Activated CD4-positive, CD25-positive, alpha-beta regulatory T cell treated with anti-CD3 and anti-CD28 coated beads, Interleukin-2, amount 50 U/mL, for 24 hours (primary cell): Measurements from ENCODE around the gene MUC13.
"Not testable (repeated sequence)": the region's sequence is repeated elsewhere in the genome, so short reads cannot be mapped to it uniquely, and the experiment has no call there.

ENCODE experiments used
- ATAC-seq, 2 donors: fragments of 150-1000 bp; cut with Tn5 transposase; one replicate each; pipeline ENCODE4 v1.10.0; 2021; ENCODE audit warnings: mild to moderate bottlenecking in 1 of 2, moderate library complexity in 1 of 2

Gene MUC13, protein sequence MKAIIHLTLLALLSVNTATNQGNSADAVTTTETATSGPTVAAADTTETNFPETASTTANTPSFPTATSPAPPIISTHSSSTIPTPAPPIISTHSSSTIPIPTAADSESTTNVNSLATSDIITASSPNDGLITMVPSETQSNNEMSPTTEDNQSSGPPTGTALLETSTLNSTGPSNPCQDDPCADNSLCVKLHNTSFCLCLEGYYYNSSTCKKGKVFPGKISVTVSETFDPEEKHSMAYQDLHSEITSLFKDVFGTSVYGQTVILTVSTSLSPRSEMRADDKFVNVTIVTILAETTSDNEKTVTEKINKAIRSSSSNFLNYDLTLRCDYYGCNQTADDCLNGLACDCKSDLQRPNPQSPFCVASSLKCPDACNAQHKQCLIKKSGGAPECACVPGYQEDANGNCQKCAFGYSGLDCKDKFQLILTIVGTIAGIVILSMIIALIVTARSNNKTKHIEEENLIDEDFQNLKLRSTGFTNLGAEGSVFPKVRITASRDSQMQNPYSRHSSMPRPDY

DNA sequence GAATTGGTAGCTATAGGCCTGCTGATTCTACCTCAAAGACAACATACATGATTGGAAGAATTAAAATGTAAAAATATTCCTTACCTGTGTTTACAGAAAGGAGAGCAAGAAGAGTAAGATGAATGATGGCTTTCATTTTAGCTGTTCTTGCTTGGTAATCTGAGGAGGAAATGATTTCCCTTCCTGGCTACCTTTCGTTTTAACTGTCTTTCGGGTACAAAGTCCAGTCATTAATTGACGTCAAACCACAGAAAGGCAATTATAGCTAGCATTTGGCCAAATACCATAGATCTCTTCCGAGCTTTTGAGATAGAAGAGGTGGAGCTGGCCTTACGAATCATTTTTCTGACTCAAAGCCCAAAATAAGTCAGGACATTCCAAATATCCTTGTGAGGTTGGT lies at the start of gene MUC13:
TSS of gene MUC13 (minus strand) at position 175 of the 400 bp plus-strand sequence. CDS start at position 136, 39 bp downstream.
- no peak for ATAC-seq

DNA sequence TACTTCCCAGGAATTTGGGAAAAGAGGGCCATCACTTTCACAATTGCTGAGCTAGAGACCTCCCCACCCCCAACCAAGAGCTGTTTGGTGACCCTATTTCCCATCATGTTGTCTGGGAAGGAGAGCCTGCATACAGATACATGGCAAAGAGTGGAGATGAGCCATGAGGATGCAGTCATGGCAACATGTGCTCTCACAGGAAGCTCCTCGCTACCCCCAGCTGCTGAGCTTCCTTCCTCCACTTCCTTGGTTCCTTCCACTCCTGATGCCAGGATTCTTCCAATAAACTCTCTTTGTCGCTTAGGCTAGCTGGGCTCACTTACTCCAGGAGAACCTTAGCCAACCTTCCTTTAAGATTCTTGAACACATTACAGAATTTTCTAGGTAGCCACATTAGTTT lies 48.3 kb upstream of the MUC13 start:
- ATAC-seq: no peak

DNA sequence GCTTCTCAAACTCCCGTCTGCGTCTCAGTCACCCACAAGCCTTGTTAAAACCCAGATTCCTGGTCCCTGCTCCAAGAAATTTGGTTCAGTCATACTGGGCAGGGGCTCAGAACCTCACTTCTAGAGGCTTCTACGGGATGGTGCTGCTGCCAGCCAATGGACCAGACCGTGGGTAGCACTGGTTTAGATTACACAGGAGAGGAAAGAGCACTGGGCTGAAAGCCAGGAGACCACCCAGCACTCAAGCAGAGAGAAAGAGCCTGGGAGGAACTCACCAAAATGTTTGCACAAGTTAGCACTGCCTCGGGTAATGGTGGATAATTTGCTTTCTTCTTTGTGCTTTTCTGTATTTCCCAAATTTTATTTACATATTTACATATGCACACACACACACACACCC lies 46.9 kb upstream of the MUC13 start:
- ATAC-seq: no peak

DNA sequence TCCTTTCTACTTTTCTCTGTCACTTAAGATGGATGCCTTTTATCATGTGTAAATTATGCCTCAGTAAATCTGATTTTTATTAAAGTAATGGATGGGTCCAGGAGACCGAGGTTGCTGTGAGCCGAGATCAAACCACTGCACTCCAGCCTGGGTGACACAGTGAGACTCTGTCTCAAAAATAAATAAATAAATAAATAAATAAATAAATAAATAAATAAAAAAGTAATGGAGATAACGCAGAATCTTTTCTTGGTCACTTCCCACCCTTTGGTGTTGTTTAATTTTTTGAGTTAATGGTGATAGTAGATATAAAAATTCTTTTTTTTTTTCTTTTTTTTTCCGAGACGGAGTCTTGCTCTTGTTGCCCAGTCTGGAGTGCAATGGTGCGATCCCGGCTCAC lies 44.1 kb upstream of the MUC13 start:
- ATAC-seq: no peak

DNA sequence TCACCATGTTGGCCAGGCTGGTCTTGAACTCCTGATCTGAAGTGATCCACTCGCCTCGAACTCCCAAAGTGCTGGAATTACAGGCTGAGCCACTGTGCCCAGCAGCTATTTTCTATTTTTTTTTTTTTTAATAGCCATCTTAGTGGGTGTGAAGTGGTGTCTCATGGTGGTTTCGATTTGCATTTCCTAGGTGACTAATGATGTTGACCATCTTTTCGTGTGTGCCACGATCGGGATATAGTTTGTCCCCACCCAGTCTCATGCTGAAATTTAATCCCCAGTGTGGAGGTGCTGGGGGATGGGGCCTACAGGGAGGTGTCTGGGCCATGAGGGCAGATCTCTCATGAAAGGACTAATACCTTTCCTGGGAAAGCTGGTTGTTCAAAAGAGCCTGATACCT lies 41.8 kb upstream of the MUC13 start:
- no peak for ATAC-seq

DNA sequence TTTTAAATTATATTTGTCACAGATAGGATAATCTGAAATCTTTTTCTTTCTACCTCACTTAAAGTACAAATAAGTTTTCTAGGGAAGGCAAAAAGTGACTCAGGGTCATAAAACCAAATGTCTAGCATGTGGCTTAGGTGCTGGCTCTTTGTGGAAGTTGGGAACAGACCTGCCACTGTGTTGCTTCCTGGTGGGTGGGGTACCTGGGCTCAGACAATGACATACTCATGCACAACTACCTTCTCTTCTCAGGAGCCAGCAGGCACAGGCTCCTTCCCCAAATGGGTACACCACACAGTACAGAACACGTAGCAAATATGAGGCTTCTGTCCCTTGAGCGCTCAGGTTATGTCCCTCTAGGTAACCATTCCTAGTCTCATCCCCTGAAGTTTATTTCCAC lies 40.1 kb upstream of the MUC13 start:
- ATAC-seq: no peak

DNA sequence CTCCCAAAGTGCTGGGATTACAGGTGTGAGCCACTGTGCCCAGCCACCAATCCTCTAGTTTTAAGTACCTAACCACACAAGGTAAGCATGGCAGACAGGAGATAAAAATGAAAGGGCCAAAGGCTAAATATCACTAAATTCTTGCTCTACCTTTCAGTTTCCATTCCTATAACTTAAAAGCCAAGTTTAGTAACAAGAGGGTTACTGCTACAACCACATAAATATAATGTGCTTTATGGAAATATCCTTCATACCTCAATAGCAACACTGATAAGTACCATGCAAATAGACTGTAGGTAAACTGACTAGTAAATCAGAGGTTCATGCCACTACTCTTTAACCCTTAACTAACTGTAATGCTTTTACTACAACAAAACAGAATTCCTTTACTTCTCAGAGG lies 38.7 kb upstream of the MUC13 start:
- no peak for ATAC-seq

DNA sequence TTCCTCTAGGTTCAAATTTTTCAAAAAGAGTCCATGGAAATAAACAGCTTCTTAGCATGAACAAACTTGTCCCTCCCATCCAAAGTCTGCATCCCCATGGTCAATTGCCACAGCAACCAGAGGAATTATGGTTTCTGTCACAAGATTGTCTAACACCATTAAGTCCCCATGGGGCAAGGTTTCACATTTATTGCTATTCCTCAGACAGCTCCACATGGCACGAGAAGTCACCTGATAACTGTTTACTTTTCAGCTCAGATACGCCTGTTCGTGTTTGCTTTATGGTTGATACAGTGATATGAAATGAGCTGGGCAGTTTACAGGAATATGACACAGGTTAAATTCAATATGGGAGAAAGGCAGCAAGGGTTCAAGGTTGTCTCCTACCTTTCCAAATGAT lies 37.9 kb upstream of the MUC13 start:
- ATAC-seq: no peak

DNA sequence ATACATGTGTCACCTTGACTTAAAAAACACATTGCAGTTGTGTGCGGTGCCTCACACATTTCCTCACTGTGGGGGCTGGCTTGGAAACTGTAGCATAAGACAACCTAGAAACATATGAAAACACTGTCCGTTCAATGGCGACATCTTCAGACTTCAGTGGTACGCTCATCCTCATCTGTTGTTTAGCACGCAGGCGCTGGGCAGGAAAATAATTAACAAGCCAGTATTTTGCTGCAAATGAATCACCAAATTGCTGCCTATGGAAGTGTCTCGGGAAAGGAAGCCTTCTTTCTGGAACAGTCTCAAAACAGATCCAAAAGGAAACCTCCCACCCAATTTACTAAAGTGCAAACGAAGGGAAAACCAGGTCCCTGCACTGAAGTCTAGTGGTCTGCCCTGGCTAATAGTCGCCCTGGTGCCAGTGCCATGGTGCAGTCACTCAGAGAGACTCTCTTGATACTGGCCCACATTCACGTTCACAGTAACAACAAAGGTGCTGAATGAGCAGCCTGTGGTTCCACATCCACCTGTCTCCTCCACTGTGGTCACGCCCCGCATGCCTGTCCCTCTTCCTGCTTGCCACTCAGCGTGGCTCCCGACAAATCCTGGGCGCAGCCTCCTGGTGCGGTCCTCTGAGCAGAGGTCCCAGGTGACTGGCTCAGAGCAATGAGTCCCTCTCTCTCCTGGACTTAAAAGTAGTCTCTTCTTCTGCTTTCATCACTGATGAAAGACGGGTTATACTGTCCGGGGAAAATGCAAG lies 35.6 kb upstream of the MUC13 start:
- ATAC-seq: no peak

DNA sequence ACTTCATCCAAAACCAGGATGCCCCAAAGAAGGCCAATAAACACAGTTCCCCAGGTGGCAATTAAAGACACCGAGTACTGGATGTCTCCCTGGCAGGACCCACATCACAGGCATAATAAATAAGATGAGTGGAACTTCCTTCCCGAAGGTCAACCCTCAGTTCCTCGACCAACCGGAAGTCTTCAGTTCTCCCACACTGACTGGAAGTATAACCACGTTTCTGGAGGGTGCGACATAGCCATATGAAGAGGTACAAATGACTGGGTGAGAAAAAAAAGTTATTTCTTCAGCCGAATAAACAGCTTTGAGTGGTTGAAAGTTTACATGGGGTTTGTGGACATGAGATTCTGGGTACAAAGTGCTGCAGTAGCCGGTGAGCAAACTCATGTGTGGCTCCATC lies 34.6 kb upstream of the MUC13 start:
- ATAC-seq: no peak

DNA sequence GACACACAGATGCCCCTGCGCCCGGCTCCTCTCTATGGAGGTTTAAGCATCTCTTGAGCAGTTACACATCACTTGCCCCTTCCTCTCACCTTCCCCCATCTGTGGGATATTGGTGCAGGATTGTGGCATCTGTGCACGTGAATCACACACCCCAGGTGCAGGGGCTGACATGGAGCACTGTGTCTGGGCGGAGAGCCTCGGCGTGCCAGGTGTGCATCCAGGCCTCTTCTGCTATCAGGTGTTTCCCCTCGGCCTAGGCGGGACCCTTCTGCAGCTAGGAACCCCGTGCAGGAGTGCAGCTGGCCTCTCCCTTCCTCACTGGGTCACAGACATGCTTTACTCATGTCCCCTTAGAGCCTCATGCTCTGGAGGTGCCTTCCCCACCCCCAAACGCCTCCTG lies 33.4 kb upstream of the MUC13 start:
- ATAC-seq: no peak

DNA sequence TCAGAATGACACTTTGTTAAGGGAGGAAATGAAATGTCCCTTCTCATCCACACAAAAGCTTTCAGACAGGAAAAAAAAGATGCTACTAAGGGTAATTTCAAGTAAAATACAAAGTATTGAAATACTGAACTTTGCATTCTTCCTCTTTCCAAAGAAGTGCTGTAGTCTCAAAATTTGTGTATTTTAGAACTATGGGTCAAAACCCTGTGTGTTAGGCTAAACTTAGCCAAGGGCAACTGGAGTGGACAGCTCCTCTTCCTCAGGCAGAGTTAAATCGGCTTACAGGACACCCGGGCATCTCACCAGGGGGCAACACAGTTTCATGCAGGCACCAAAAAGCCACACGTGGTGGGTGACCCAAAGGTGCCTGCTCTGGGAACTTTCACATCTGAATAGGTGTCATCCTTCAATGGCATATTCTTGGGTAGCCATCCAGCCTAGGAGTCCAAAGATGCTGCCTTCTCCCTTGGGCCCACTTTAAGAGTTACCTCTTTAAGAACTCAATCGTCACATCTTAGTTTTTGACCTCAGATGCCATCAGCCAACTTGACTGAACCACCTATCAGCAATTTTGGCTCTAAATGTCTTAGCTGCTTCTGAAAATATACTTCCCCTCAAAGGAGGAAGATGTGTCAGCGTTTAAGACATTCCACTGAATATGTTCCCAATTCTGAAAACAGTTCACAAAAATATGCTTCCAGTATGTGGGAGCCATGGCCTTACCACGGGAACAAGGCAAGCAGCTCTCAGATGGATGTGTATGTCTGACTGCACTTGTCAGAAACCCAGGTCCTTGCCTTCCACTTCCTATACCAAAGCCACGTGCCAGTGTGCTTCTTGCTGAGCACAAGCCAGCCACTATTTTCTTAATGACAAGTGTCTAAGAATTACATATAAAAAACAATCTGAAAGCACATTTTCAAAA lies 32.2 kb upstream of the MUC13 start:
- ATAC-seq: no peak

DNA sequence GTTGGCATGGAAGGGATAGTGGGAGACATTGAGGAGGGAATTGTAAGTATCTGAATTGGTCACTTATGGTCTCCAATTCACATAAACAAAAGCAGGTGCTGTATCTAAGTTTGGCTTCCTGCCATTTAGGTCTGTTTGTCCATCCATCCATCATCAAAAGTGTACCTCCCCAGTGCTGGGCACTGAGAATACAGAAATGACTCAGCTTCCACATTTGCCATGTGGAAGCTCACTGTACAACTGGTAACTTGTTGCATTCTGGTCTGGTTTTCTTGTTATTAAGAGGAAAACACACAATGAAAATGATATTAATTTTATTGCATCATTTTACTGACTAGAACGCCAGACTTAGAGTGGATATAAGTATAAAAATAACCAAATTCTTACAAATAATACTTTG lies 30.9 kb upstream of the MUC13 start:
- no peak for ATAC-seq

DNA sequence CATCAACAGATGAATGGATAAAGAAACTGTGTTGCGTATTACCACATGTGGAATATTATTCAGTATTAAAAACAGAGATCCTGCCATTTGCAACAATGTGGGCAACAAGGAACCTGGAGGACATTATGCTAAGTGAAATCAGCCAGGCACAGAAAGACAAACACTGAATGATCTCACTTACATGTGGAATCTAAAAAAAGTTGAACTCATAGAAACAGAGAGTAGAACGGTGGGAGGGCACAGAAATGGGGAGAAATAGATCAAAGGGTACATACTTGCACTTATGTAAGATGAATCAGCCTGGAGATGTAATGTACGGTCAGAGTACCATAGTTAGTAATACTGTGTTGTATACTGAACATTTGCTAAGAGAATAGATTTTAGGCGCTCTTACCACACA lies 29.8 kb upstream of the MUC13 start:
- ATAC-seq: peak in 1 of 2 donors; percentile 38

DNA sequence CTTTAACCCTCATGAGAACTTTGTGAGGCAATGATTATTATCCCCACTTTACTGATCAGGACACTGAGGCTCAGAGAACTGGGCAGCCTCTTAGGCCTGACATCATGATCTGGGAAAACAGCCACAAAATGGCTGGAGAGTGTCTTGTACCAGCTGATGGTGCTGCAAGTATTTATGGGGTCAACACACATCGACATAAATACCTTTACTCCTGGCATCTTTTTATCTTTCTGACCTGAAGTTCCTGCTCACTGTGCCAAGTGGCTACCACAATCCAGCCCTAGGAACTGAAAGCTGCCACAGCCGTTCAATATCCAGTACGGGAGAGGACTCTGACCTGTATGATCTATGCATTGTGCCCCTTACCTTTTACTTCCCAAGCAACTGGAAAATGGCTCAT lies 29.2 kb upstream of the MUC13 start:
- ATAC-seq: no peak

DNA sequence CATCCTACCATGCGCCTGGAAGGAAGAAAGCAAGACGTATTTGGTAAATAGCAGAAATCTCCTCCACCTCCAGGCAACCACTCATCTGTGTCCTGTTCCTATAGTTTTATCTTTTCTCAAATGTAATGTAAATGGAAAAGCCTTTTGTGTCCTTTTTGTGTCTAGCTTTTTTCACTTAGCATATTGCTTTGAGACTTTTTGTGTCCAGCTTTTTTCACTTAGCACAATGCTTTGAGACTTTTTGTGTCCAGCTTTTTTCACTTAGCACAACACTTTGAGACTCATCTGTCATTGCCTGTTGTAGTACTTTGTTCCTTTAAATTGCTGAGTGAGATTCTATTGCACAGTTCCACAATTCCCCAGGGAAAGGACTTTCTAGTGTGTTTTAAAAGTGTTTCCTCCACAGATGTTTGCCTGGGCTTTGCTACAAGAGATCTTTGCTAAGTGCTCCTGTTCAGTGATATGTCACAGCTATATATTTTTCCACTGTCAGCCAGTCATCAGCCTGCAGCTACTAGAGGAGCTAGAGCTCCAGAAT lies 27.9 kb upstream of the MUC13 start:
- no peak for ATAC-seq

DNA sequence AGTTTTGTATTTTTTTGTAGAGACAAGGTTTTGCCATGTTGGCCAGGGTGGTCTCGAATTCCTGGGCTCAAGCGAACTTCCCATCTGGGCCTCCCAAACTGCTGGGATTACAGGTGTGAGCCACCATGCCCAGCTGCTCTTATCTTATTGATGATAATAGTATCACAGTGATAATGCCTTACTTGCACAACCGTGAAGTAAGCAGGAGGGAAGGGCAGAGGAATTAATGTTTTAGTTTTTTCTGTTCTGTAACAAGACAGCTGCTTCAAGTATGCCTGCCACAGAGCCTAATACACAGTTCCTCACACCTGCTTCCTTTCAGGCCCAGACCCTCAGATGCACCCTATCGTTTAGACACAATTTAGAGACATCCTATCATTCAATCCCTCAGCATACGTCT lies 26.1 kb upstream of the MUC13 start:
- no peak for ATAC-seq

DNA sequence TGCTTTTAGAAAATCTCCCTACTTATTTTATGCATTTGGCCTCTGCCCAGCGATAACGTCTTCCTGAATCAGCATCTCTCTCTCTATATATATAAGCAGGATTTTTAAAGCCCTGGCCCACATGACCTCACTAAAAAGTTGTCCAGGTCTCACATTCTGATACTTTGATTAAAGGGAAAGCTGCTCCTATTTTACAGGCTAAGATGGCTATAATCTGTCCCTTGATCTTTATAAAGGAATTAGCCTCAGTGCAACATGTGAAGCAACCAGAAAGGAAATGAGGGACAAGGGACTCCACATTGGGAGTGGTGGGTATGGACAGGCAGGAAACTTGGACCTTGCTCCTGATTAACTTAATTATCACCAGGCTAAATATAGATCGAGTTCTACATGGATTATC lies 25.6 kb upstream of the MUC13 start:
- no peak for ATAC-seq

DNA sequence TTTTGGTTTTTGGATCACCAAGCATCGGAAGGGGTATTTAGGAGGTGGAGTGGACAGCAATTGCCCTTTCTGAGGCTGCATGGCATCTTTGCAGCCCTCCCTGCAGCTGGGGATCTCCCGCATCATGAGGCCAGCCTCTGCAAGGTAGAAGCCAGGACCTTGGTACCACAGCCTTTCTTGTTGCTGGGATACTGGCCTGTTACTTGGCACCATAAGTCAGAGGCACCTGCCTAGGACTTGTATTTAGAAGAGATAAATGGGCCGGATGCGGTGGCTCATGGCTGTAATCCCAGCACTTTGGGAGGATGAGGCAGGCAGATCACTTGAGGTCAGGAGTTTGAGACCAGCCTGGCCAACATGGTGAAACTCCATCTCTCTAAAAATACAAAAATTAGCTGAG lies 23.4 kb upstream of the MUC13 start:
- not testable (repeated sequence) for ATAC-seq

DNA sequence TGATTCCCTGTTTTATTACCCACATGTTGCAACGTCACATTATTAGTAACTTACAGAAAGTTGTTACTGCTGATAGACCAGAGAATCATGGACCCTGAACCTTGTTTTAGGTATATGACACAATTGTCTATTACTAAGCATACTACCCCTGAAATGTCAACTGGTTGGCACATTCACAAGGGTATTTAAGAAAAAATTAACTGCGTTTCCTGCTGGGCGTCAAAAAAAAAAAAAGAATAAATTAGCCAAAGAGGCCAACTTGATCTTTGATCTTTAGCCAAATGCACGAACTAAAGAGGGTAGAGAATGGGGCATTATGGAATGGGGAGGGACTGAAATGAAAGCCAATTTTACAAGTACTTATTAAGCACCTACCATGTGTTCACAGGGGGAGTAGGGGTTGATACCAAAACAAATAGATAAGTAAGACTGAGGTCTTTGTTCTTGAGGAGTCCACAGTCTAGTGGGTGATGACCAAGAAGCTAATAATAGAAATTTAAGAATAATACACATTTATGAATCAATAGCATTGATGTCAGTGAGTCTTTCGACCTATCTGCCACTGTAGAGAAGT lies 17.8 kb upstream of the MUC13 start:
- ATAC-seq: no peak

DNA sequence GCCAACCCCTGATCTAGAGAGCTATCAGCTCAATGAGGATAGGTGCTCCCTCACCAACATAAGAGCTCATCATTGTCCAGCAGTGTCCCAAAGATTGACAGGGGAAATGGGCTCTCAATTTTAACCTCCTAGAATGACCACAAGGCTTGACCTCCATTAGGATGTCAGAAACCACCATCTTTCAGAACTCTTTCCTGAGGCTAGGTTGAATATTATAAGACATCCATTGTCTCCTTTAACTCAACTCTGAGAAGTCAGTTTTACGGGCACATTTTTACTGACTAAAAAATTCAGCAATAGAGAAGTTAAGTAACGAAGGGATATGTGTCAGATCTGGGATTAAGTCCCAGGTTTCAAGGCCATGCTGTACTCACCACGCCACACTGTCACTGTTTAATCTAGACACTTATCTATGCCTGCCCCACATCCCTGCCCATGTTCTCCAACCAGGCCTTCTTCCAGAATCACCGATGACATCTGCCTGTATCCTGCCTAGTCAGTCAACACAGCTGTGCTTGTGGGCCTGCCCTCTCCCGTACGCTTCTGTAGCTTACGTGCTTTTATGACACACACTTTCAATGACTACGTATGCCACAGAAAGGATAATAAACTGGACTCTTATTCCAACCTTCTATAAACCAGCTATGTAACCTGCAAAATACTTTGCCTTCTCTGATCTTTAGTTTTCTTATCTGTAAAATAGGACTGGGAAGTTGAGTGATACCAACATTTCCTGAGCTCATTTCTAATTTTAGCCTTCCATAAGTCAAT lies 17.1 kb upstream of the MUC13 start:
- ATAC-seq: no peak

DNA sequence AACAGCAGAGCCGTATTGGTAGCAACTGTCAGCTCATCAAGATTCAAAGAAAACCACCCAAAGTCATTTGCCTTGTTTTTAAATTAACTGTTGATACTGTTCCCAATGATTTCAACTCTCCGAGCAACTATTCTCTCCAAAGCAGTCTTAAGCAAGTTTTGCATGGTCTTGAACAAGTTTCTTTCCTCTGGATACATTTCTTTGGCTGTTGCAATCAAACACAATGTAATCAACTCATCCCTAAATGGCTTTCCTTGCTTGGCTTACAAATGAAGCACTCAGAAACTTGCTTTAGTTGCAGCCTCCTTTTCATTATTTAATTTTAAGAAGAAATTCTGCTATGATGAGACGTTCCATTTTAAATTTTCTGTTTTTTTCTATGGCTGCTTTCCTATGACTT lies 15.5 kb upstream of the MUC13 start:
- ATAC-seq: no peak
